ENCODE measurements around the gene EWSR1.
"Not testable (repeated sequence)": the region's sequence is repeated elsewhere in the genome, so short reads cannot be mapped to it uniquely, and the experiment has no call there.

EWSR1 gene

GRCh38 chr22:29247891-29248290, 20.2 kb upstream of the EWSR1 start:
- in situ Hi-C loops (cut with HindIII; ENCODE audit: low sequenced_read_pairs) = not testable (repeated sequence)

GRCh38 chr22:29251265-29251664, 16.8 kb upstream of the EWSR1 start:
- in situ Hi-C loops (cut with HindIII; ENCODE audit: low sequenced_read_pairs) = no loop called here

- in situ Hi-C loops (cut with HindIII; ENCODE audit: low sequenced_read_pairs) = no loop called here
These were observed 15.8 kb upstream of the EWSR1 start for GRCh38 chr22:29251981-29252911.

- in situ Hi-C loops (cut with HindIII; ENCODE audit: low sequenced_read_pairs) = no loop called here
These were observed 14.3 kb upstream of the EWSR1 start for GRCh38 chr22:29253561-29254285.

- in situ Hi-C loops (cut with HindIII; ENCODE audit: low sequenced_read_pairs) = no loop called here
These were observed 13.8 kb upstream of the EWSR1 start for GRCh38 chr22:29254286-29254660.

- in situ Hi-C loops (cut with HindIII; ENCODE audit: low sequenced_read_pairs) = no loop called here
These were observed 12.9 kb upstream of the EWSR1 start for GRCh38 chr22:29255064-29255621.

- in situ Hi-C loops (cut with HindIII; ENCODE audit: low sequenced_read_pairs) = no loop called here
These were observed 11.3 kb upstream of the EWSR1 start for GRCh38 chr22:29256606-29257325.

- in situ Hi-C loops (cut with HindIII; ENCODE audit: low sequenced_read_pairs) = no loop called here
These were observed 10.3 kb upstream of the EWSR1 start for GRCh38 chr22:29257751-29258181.

GRCh38 chr22:29258407-29259252, 9.4 kb upstream of the EWSR1 start:
- in situ Hi-C loops (cut with HindIII; ENCODE audit: low sequenced_read_pairs) = no loop called here

GRCh38 chr22:29259253-29259899, 8.7 kb upstream of the EWSR1 start:
- in situ Hi-C loops (cut with HindIII; ENCODE audit: low sequenced_read_pairs) = no loop called here

- in situ Hi-C loops (cut with HindIII; ENCODE audit: low sequenced_read_pairs) = no loop called here
These were observed 8.0 kb upstream of the EWSR1 start for GRCh38 chr22:29260031-29260560.

GRCh38 chr22:29260601-29261315, 7.3 kb upstream of the EWSR1 start:
- in situ Hi-C loops (cut with HindIII; ENCODE audit: low sequenced_read_pairs) = no loop called here

- in situ Hi-C loops (cut with HindIII; ENCODE audit: low sequenced_read_pairs) = no loop called here
These were observed 4.2 kb upstream of the EWSR1 start for GRCh38 chr22:29263791-29264276.

GRCh38 chr22:29265305-29265704, 2.8 kb upstream of the EWSR1 start:
- in situ Hi-C loops (cut with HindIII; ENCODE audit: low sequenced_read_pairs) = no loop called here

GRCh38 chr22:29265929-29266328, 2.1 kb upstream of the EWSR1 start:
- in situ Hi-C loops (cut with HindIII; ENCODE audit: low sequenced_read_pairs) = no loop called here

- in situ Hi-C loops (cut with HindIII; ENCODE audit: low sequenced_read_pairs) = no loop called here
These were observed 1.3 kb upstream of the EWSR1 start for GRCh38 chr22:29266564-29267461.

GRCh38 chr22:29267462-29267857, 608 bp upstream of the EWSR1 start:
- in situ Hi-C loops (cut with HindIII; ENCODE audit: low sequenced_read_pairs) = no loop called here

Measured in DLD1 (cell line).